ENCODE results near the gene HOXB8. TPM values are rescaled to one million over a fixed set of nuclear protein-coding genes. Genes with fewer than 3 reads are reported as not detected.

The HOXB8 gene
- 0.87 TPM for polyA plus RNA-seq (2013, experiment 1 of 4)
- polyA plus RNA-seq (2013, experiment 2 of 4) = 1.3 TPM
- 4.6 TPM for polyA plus RNA-seq (2013, experiment 3 of 4)
- 2.8 TPM for polyA plus RNA-seq (2013, experiment 4 of 4)

DNA sequence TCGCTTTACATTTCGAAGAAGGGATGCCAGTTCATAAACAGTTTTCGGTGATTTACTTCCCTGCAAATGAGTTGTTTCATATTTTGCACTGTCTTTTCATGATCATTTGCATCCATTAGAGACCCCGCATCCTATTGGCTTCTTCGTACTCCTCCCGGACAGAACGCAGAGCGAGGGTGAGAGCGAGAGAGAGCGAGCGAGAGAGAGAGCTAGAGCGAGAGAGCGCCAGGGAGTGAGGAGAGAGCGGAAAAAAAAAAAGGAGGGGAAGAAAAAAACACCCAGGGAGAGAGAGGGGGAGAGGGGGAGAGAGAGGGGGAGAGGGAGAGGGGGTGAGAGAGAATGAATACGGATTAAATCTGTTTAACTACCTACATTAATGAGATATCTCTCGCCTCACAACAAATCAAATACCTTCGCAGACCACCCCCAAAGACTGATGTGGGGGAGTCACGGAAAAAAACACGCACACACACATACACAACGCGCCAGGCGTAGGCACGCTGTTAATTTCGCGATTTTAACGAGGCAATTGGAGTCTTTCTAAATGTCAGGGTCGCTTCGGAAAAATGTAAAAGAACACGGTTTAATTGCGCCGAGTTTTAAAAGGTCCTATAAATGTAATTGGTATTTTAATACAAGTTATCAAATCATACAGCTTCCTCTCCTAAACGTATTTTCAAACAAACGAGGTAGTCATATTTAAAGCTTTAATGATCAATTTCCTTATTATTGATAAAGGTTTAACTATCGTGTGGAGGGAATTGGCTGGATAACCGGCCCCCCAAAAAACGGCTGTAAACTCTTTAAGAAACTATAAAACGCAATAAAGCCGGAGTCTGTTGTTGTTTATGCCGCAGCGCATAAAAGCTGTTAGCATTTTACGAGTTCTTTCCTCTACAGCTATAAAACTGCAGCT, at the start of gene HOXB8:
Gene HOXB8 (minus strand): TSS at position 246 of the 916 bp plus-strand sequence. CDS start 588 bp downstream, outside the sequence.
- peaks cover 100% of the 10 kb centered on the region for H3K27me3 ChIP-seq (ENCODE audit: control insufficient read depth, insufficient read depth, low read length, poor library complexity, severe bottlenecking)
- H3K4me1 ChIP-seq (ENCODE audit: control insufficient read depth, insufficient read depth, low read length) = peaks cover 11% of the 10 kb centered on the region
- H3K4me3 ChIP-seq (ENCODE audit: insufficient read depth, low read depth, low read length) = no peak within 1 kb of the TSS
- H3K36me3 ChIP-seq (ENCODE audit: control insufficient read depth, insufficient read depth, low read length) = no peaks in the 10 kb centered on the region
- H3K27ac ChIP-seq (ENCODE audit: insufficient read depth, low read depth, low read length, poor library complexity, severe bottlenecking) = no peak within 1 kb of the TSS
- 8 to 9% methylated on average over 36 to 39 of the region's 41 CpGs for WGBS, 2 experiments
- no peaks in the 10 kb centered on the region for H3K9me3 ChIP-seq (ENCODE audit: control insufficient read depth, low read length)

GRCh38 chr17:48663134-48663924, 48.2 kb upstream of the HOXB8 start:
- peaks cover 23% of the 10 kb centered on the region for H3K27me3 ChIP-seq (ENCODE audit: control insufficient read depth, insufficient read depth, low read length, poor library complexity, severe bottlenecking)

DNA sequence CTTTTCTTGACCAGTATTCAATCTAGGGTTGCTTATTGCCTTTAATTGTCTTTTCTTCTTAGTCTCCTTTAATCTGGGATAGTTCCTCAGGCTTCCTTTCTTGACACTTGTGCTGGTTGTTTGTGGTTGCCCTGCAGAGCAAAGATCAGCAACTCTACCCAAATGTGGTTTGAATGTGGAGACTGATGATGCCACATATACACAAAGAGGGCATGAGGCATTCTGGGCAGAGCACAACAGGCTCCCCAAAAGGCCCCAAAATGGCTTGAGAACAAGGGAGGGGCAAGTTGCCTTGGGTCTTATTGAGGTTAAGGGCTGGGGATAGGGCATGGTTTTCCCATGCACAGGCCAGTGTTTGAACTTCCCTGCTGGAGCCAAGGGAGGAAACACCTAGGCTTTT, 40.8 kb upstream of the HOXB8 start:
- Histone ChIP-seq H3K9me3 (ENCODE audit: control insufficient read depth, low read length) (no peaks in the 10 kb centered on the region), H3K27me3 (ENCODE audit: control insufficient read depth, insufficient read depth, low read length, poor library complexity, severe bottlenecking) (peaks cover 60% of the 10 kb centered on the region), H3K27ac (ENCODE audit: insufficient read depth, low read depth, low read length, poor library complexity, severe bottlenecking) (no peak overlapping the region), H3K4me1 (ENCODE audit: control insufficient read depth, insufficient read depth, low read length) (no peaks in the 10 kb centered on the region), H3K4me3 (ENCODE audit: insufficient read depth, low read depth, low read length) (no peak overlapping the region), H3K36me3 (ENCODE audit: control insufficient read depth, insufficient read depth, low read length) (no peaks in the 10 kb centered on the region)

More at GRCh38 chr17:48663134-48663924, 48.2 kb upstream of the HOXB8 start:
- H3K36me3 ChIP-seq (ENCODE audit: control insufficient read depth, insufficient read depth, low read length) = no peaks in the 10 kb centered on the region
- 75 to 76% methylated on average over 8 of the region's 8 CpGs for WGBS, 2 experiments
- no peaks in the 10 kb centered on the region for H3K4me1 ChIP-seq (ENCODE audit: control insufficient read depth, insufficient read depth, low read length)
- no peak overlapping the region for H3K27ac ChIP-seq (ENCODE audit: insufficient read depth, low read depth, low read length, poor library complexity, severe bottlenecking)
- H3K9me3 ChIP-seq (ENCODE audit: control insufficient read depth, low read length) = no peaks in the 10 kb centered on the region
- H3K4me3 ChIP-seq (ENCODE audit: insufficient read depth, low read depth, low read length) = no peak overlapping the region

DNA sequence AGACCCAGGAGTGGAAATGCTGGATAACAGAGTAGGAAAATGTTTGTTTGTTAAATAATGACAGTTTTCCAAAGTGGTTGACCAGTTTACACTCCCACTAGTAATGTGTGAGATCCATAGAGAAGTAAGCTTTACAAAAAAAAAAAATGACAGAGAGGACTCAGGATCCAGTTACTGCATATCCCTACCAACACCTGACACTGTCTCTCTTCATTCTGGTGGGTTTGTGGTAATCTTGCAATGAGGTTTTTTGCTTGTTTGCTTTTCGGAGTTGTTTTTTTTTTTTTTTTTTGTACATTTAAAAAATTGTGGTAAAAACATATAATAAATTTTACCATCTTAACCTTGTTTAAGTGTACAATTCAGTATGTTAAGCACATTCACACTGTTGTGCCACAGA, 34.6 kb upstream of the HOXB8 start:
- H3K4me3 ChIP-seq (ENCODE audit: insufficient read depth, low read depth, low read length) = no peak overlapping the region
- H3K36me3 ChIP-seq (ENCODE audit: control insufficient read depth, insufficient read depth, low read length) = no peaks in the 10 kb centered on the region
- H3K9me3 ChIP-seq (ENCODE audit: control insufficient read depth, low read length) = no peaks in the 10 kb centered on the region
- no CpG with 5 or more reads among the region's 1 CpG for WGBS, 2 experiments
- H3K27ac ChIP-seq (ENCODE audit: insufficient read depth, low read depth, low read length, poor library complexity, severe bottlenecking) = no peak overlapping the region
- no peaks in the 10 kb centered on the region for H3K4me1 ChIP-seq (ENCODE audit: control insufficient read depth, insufficient read depth, low read length)
- H3K27me3 ChIP-seq (ENCODE audit: control insufficient read depth, insufficient read depth, low read length, poor library complexity, severe bottlenecking) = peaks cover 80% of the 10 kb centered on the region

- Histone ChIP-seq H3K4me3 (ENCODE audit: insufficient read depth, low read depth, low read length) (no peak overlapping the region), H3K36me3 (ENCODE audit: control insufficient read depth, insufficient read depth, low read length) (no peaks in the 10 kb centered on the region), H3K9me3 (ENCODE audit: control insufficient read depth, low read length) (no peaks in the 10 kb centered on the region), H3K27ac (ENCODE audit: insufficient read depth, low read depth, low read length, poor library complexity, severe bottlenecking) (no peak overlapping the region), H3K27me3 (ENCODE audit: control insufficient read depth, insufficient read depth, low read length, poor library complexity, severe bottlenecking) (peaks cover 97% of the 10 kb centered on the region), H3K4me1 (ENCODE audit: control insufficient read depth, insufficient read depth, low read length) (no peaks in the 10 kb centered on the region)
- WGBS, 2 experiments = 62% methylated on average over 1 of the region's 1 CpG; no CpG with 5 or more reads in 1 of the 2 experiments
These were observed 32.8 kb upstream of the HOXB8 start for GRCh38 chr17:48647963-48648245.

- H3K27me3 ChIP-seq (ENCODE audit: control insufficient read depth, insufficient read depth, low read length, poor library complexity, severe bottlenecking) = peaks cover 98% of the 10 kb centered on the region
- H3K4me3 ChIP-seq (ENCODE audit: insufficient read depth, low read depth, low read length) = no peak overlapping the region
These were observed 32.2 kb upstream of the HOXB8 start for GRCh38 chr17:48647103-48647962.

GRCh38 chr17:48646183-48647102, 31.4 kb upstream of the HOXB8 start:
- Histone ChIP-seq H3K27me3 (ENCODE audit: control insufficient read depth, insufficient read depth, low read length, poor library complexity, severe bottlenecking) (peaks cover 98% of the 10 kb centered on the region), H3K4me1 (ENCODE audit: control insufficient read depth, insufficient read depth, low read length) (no peaks in the 10 kb centered on the region), H3K9me3 (ENCODE audit: control insufficient read depth, low read length) (no peaks in the 10 kb centered on the region), H3K27ac (ENCODE audit: insufficient read depth, low read depth, low read length, poor library complexity, severe bottlenecking) (no peak overlapping the region), H3K4me3 (ENCODE audit: insufficient read depth, low read depth, low read length) (no peak overlapping the region), H3K36me3 (ENCODE audit: control insufficient read depth, insufficient read depth, low read length) (no peaks in the 10 kb centered on the region)
- WGBS, 2 experiments = 1 to 2% methylated on average over 80 of the region's 80 CpGs

More at GRCh38 chr17:48647103-48647962, 32.2 kb upstream of the HOXB8 start:
- no peak overlapping the region for H3K27ac ChIP-seq (ENCODE audit: insufficient read depth, low read depth, low read length, poor library complexity, severe bottlenecking)
- no peaks in the 10 kb centered on the region for H3K9me3 ChIP-seq (ENCODE audit: control insufficient read depth, low read length)
- 1% methylated on average over 30 of the region's 30 CpGs for WGBS, 2 experiments
- H3K36me3 ChIP-seq (ENCODE audit: control insufficient read depth, insufficient read depth, low read length) = no peaks in the 10 kb centered on the region
- no peaks in the 10 kb centered on the region for H3K4me1 ChIP-seq (ENCODE audit: control insufficient read depth, insufficient read depth, low read length)

DNA sequence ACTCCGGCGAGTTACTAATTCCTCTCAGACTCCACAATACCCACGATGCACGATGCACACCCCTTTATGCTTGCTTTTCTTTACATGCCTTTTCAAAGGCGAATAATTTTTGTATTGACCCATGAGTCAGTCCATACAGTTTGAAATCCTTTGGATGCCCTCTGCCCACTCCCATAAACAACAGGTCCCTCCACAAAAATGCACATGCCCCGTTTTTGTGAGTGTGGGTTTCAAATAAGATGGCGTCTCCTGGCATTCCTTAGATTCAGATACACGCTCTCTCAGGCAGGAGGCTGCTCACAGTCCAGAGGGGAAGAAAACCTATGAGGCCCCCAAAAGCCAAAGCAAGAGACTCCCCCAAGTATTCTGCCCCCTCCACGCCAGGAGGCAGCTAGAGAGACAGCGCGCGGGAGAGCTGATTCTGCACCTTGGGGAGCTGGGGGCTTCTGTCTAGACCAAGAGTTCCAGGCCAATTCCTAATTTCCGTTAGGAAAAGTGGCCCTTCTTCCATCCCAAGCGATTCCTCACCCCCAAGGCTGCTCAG, 30.6 kb upstream of the HOXB8 start:
- WGBS, 2 experiments = 18 to 20% methylated on average over 14 of the region's 14 CpGs

More for the DNA sequence above, 30.6 kb upstream of the HOXB8 start:
- H3K4me3 ChIP-seq (ENCODE audit: insufficient read depth, low read depth, low read length) = no peak overlapping the region
- H3K9me3 ChIP-seq (ENCODE audit: control insufficient read depth, low read length) = no peaks in the 10 kb centered on the region
- H3K27ac ChIP-seq (ENCODE audit: insufficient read depth, low read depth, low read length, poor library complexity, severe bottlenecking) = no peak overlapping the region
- H3K4me1 ChIP-seq (ENCODE audit: control insufficient read depth, insufficient read depth, low read length) = no peaks in the 10 kb centered on the region
- H3K27me3 ChIP-seq (ENCODE audit: control insufficient read depth, insufficient read depth, low read length, poor library complexity, severe bottlenecking) = peaks cover 100% of the 10 kb centered on the region
- H3K36me3 ChIP-seq (ENCODE audit: control insufficient read depth, insufficient read depth, low read length) = no peaks in the 10 kb centered on the region

Measured in ectodermal cell (in vitro differentiated cells).